ENCODE results near the gene CPSF7.

DNA sequence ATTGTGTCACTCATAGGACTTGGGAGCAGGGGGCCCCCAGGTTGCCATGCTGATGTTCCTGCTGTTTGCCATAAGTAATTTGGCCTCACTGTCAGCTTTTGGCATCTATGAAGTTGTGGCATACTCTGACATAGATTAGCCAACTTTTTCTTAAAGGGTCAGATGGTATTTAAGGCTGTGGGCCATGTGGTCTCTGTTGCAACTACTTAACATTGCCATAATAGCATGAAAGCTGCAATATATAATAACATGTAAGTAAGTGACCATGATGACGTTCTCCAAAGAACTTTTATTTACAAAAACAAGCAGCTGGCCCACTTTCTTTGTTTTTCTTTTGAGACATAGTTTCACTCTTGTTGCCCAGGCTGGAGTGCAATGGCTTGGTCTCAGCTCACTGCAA is 39.6 kb downstream of the CPSF7 start:
- TF ChIP-seq, protein P1, sequence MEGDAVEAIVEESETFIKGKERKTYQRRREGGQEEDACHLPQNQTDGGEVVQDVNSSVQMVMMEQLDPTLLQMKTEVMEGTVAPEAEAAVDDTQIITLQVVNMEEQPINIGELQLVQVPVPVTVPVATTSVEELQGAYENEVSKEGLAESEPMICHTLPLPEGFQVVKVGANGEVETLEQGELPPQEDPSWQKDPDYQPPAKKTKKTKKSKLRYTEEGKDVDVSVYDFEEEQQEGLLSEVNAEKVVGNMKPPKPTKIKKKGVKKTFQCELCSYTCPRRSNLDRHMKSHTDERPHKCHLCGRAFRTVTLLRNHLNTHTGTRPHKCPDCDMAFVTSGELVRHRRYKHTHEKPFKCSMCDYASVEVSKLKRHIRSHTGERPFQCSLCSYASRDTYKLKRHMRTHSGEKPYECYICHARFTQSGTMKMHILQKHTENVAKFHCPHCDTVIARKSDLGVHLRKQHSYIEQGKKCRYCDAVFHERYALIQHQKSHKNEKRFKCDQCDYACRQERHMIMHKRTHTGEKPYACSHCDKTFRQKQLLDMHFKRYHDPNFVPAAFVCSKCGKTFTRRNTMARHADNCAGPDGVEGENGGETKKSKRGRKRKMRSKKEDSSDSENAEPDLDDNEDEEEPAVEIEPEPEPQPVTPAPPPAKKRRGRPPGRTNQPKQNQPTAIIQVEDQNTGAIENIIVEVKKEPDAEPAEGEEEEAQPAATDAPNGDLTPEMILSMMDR (IDR thresholded peaks at IDR 0.05), result no peak
- no peak for TF ChIP-seq ZFX (IDR thresholded peaks at IDR 0.05; ENCODE audit: borderline replicate concordance)
